K562 (cell line): ENCODE data around the gene BCL3. TPM values are rescaled to one million over a fixed set of nuclear protein-coding genes. Genes with fewer than 3 reads are reported as not detected.

Experiments used
- ATAC-seq: fragments of 200-7000 bp; cut with Tn5 transposase; 3 replicates; pipeline ENCODE4 v1.9.1; 2020; ENCODE audit warnings: moderate library complexity
- BruUV-seq: library from RNA; stranded (reverse); fragments of 400-500 nt; replicated peaks from 2 replicates; lab custom pipeline; 2021; lab: Mats Ljungman, UMichigan
- CTCF ChIA-PET: fragments of 300-600 bp; formaldehyde crosslinking; extraction: SDS; loops from one replicate; lab custom pipeline; 2021; ENCODE audit warnings: low intra/inter-chr PET ratio; lab: Yijun Ruan, JAX
- POLR2A ChIA-PET: fragments of 300-600, 350-650 bp; sonication (Branson Sonifier 250); formaldehyde crosslinking; extraction: SDS; loops from one replicate; lab custom pipeline; 2021; ENCODE audit warnings: antibody characterized with exemption, inconsistent platforms; lab: Yijun Ruan, JAX
- DNase-seq, 4 experiments: peaks; one replicate each; pipeline versions ENCODE4 v3.0.0 to v3.0.0-alpha.2; 2011 to 2018; ENCODE audit warnings: low spot score in 3 of 4, mixed read lengths in 3 of 4; ENCODE audit errors: extremely low read depth in 1 of 4
- FAIRE-seq: peaks from 2 replicates; lab custom pipeline; 2011; peaks lifted over from hg19 to GRCh38; lab: Jason Lieb, UNC
- H2AFZ ChIP-seq: 2 replicates; pipeline ENCODE4 v1.6.0; 2011; ENCODE audit warnings: low read depth, low read length, control low read depth, inconsistent platforms
- H3K27ac ChIP-seq: fragments of 200-600 bp; 3 replicates; pipeline ENCODE4 v1.8.0; 2011; ENCODE audit warnings: low read depth, mild to moderate bottlenecking, control low read depth, inconsistent platforms, low read length, moderate library complexity, mixed read lengths; ENCODE audit errors: extremely low read depth
- H3K27me3 ChIP-seq, 2 experiments: fragments of 300-600 bp in 1 of 2; 2 replicates in 1 of 2; 3 replicates in 1 of 2; pipeline versions ENCODE4 v1.6.0 to v1.8.0; 2011; ENCODE audit warnings: inconsistent platforms in 2 of 2, low read length in 2 of 2, mild to moderate bottlenecking in 1 of 2, mixed read lengths in 1 of 2, moderate library complexity in 1 of 2; ENCODE audit not compliant: control insufficient read depth in 2 of 2, insufficient read depth in 2 of 2
- H3K36me3 ChIP-seq: fragments of 300-600 bp; 3 replicates; pipeline ENCODE4 v1.8.0; 2011; ENCODE audit warnings: mild to moderate bottlenecking, low read length, inconsistent platforms; ENCODE audit not compliant: control insufficient read depth, insufficient read depth
- H3K4me1 ChIP-seq, 2 experiments: fragments of 200-600 bp in 1 of 2; replicated peaks in 1 of 2; 2 replicates in 1 of 2; 3 replicates in 1 of 2; pipeline versions ENCODE4 v1.5.1 to v1.8.0; 2011; ENCODE audit warnings: inconsistent platforms in 2 of 2, low read length in 2 of 2, mild to moderate bottlenecking in 1 of 2, mixed read lengths in 1 of 2, moderate library complexity in 1 of 2; ENCODE audit not compliant: control insufficient read depth in 2 of 2, insufficient read depth in 2 of 2
- H3K4me2 ChIP-seq: 2 replicates; pipeline ENCODE4 v1.6.1; 2011; ENCODE audit warnings: low read length, control low read depth, inconsistent platforms, mixed read lengths; ENCODE audit not compliant: insufficient read depth
- H3K4me3 ChIP-seq: fragments of 200-600 bp; sonication (generic), shearing (Covaris generic); 2 replicates; pipeline ENCODE4 v1.5.1; 2016; ENCODE audit warnings: control low read depth, inconsistent platforms
- H3K79me2 ChIP-seq: fragments of 200-600 bp; 3 replicates; pipeline ENCODE4 v1.8.0; 2011; ENCODE audit warnings: low read length, inconsistent platforms; ENCODE audit not compliant: control insufficient read depth, insufficient read depth
- H3K9ac ChIP-seq, 2 experiments: 2 replicates each; pipeline versions ENCODE4 v1.6.0 to v1.6.1; 2011; ENCODE audit warnings: low read depth in 2 of 2, low read length in 2 of 2, control low read depth in 1 of 2, inconsistent platforms in 1 of 2, mild to moderate bottlenecking in 1 of 2, mixed read lengths in 1 of 2; ENCODE audit not compliant: insufficient read depth in 1 of 2
- H3K9me1 ChIP-seq: one replicate; pipeline ENCODE4 v1.6.0; 2011; ENCODE audit warnings: inconsistent platforms, mild to moderate bottlenecking, low read length, moderate library complexity; ENCODE audit not compliant: control insufficient read depth, insufficient read depth
- H3K9me3 ChIP-seq: replicated peaks from 2 replicates; pipeline ENCODE4 v1.5.1; 2011; ENCODE audit warnings: low read depth, low read length, inconsistent platforms; ENCODE audit not compliant: control insufficient read depth, insufficient read depth
- H4K20me1 ChIP-seq: replicated peaks from 2 replicates; pipeline ENCODE4 v1.6.1; 2011; ENCODE audit warnings: low read length, inconsistent platforms, mixed read lengths; ENCODE audit not compliant: control insufficient read depth, insufficient read depth
- ATF7 ChIP-seq: fragments of 450-650 bp; IDR thresholded peaks from 2 replicates; pipeline ENCODE4 v1.7.1; 2014; ENCODE audit warnings: mild to moderate bottlenecking, moderate library complexity
- BRD4 ChIP-seq: fragments of 200-600 bp; sonication (generic); IDR thresholded peaks from 2 replicates; pipeline ENCODE4 v1.6.1; 2017; ENCODE audit warnings: inconsistent platforms
- FOXK2 ChIP-seq, 2 experiments: fragments of 450-650 bp; IDR thresholded peaks in 1 of 2; conservative IDR thresholded peaks in 1 of 2; 2 replicates each; pipeline ENCODE4 v1.6.1; 2016; ENCODE audit warnings: low read depth in 2 of 2, mild to moderate bottlenecking in 1 of 2
- RBM14 ChIP-seq: fragments of 200-400 bp; formaldehyde crosslinking; IDR thresholded peaks from 2 replicates; pipeline ENCODE4 v1.6.1; 2018; ENCODE audit warnings: low read depth, mild to moderate bottlenecking, low read length, moderate library complexity, borderline replicate concordance; ENCODE audit not compliant: insufficient read depth
- RBM25 ChIP-seq: fragments of 200-400 bp; formaldehyde crosslinking; IDR thresholded peaks from 2 replicates; pipeline ENCODE4 v1.6.1; 2018; ENCODE audit warnings: low read length, low read depth, moderate library complexity; ENCODE audit not compliant: severe bottlenecking
- SIRT6 ChIP-seq: IDR thresholded peaks from one replicate; pipeline ENCODE4 v1.6.1; 2012; ENCODE audit warnings: low read depth, mild to moderate bottlenecking, control low read depth, inconsistent platforms, low read length, moderate library complexity
- ZFP30 ChIP-seq: fragments of 250-450 bp; sonication (Bioruptor Pico); IDR thresholded peaks from 2 replicates; pipeline ENCODE4 v1.8.0; 2022; ENCODE audit warnings: moderate library complexity, mild to moderate bottlenecking, inconsistent platforms, borderline replicate concordance
- ZFPM2 ChIP-seq: fragments of 250-450 bp; sonication (Bioruptor Pico); IDR thresholded peaks from 2 replicates; pipeline ENCODE4 v1.5.1; 2022; ENCODE audit warnings: mild to moderate bottlenecking
- ZNF121 ChIP-seq: sonication (generic); formaldehyde crosslinking; conservative IDR thresholded peaks from 2 replicates; pipeline ENCODE4 v1.8.0; 2022; ENCODE audit warnings: missing genetic modification reagents
- ZNF354B ChIP-seq: fragments of 250-450 bp; sonication (Bioruptor Pico); IDR thresholded peaks from 2 replicates; pipeline ENCODE4 v1.4.0; 2020
- ZNF551 ChIP-seq: fragments of 250-450 bp; sonication (Bioruptor Pico); IDR thresholded peaks from 2 replicates; pipeline ENCODE4 v1.5.0; 2021; ENCODE audit warnings: mild to moderate bottlenecking, moderate library complexity
- WGBS: fragments of 100-300 bp; shearing (Covaris generic); methylation state at CpG from one replicate; pipeline ENCODE4 v1.1.6; 2016; ENCODE audit warnings: low coverage, mixed read lengths; ENCODE audit not compliant: insufficient coverage; ENCODE audit errors: missing lambda C conversion rate; 5-methylcytosine and 5-hydroxymethylcytosine counted together
- in situ Hi-C: fragments of 300-500 bp; cut with MboI; formaldehyde crosslinking; loops from 4 replicates; pipeline ENCODE4 v1.15.0; 2018; ENCODE audit warnings: inconsistent platforms, mixed read lengths
- intact Hi-C: fragments of 100-400 bp; cut with micrococcal nuclease; formaldehyde crosslinking; loops from 2 replicates; pipeline ENCODE4 v1.14.2; 2022
- polyA plus RNA-seq, 8 experiments: library from polyadenylated mRNA; depleted of rRNA in 4 of 8; stranded (reverse) in 5 of 8; unstranded in 3 of 8; fragments of >200 nt; fragmentation: Nextera tagmentation in 2 of 8; fragmentation: Illumina TruSeq in 1 of 8; extraction: Ambion mirVana in 2 of 8; extraction: Trizol in 1 of 8; gene quantifications; 2 replicates each; pipeline versions ENCODE4 v1.2.1 to v1.2.3, GENCODE V29; 2011 to 2014; ENCODE audit warnings: inconsistent platforms in 1 of 8, missing spikeins in 1 of 8
- total RNA-seq, 7 experiments: library from RNA; depleted of rRNA in 6 of 7; stranded (reverse); fragments of >200 nt in 6 of 7; fragmentation: Illumina TruSeq in 2 of 7; extraction: Trizol in 2 of 7; gene quantifications; 2 replicates each; pipeline versions ENCODE4 v1.2.1 to v1.2.3, GENCODE V29; 2011 to 2021; ENCODE audit warnings: low replicate concordance in 1 of 7

The BCL3 gene
- total and polyA plus RNA-seq, 9 of the 15 experiments (the other 6 are each of a cell fraction or from before 2014, with no cell fraction given): 0.03 to 2.4 (median 0.50) TPM; not detected in 1

DNA sequence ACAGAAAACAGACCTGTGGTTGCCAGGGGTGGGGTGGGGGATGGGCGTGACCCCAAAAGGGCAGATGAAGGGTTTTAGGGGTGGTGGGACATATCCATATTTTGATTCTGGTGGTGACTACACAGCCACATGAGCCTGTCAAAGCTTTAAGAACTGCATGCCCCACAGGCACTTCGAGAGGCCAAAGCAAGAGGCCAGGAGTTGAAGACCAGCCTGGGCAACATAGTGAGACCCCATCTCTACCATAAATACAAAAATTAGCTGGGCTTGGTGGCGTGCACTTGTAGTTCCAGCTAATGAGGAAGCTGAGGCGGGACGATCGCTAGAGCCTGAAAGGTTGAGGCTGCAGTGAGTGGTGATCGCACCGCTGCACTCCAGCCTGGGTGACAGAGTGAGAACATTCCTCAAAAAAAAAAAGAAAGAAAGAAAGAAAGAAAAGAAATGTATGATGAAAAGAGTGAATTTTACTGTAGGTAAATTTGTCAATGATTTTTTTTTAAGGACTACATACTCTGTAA is 18.9 kb upstream of the BCL3 start:
- no TSS peak for BruUV-seq
- CTCF ChIA-PET: no interaction called here
- POLR2A ChIA-PET: no interaction called here

GRCh38 chr19:44731081-44731480 is 17.4 kb upstream of the BCL3 start:
- WGBS: 55% methylated on average over 5 of the region's 5 CpGs
- no peak overlapping the region for H3K27ac ChIP-seq
- no peak for DNase-seq
- no peaks in the 10 kb centered on the region for H3K36me3 ChIP-seq
- no peaks in the 10 kb centered on the region for H3K27me3 ChIP-seq
- no peaks in the 10 kb centered on the region for H3K9me1 ChIP-seq
- no peaks in the 10 kb centered on the region for H3K9me3 ChIP-seq
- FAIRE-seq: no peak
- CTCF ChIA-PET: no interaction called here
- BruUV-seq: no TSS peak
- no peaks in the 10 kb centered on the region for H4K20me1 ChIP-seq
- H3K9ac ChIP-seq: no peak overlapping the region
- intact Hi-C loops (no loop called here), in situ Hi-C loops (no loop called here)
- no peak overlapping the region for H2AFZ ChIP-seq
- no peak overlapping the region for H3K4me2 ChIP-seq
- TF ChIP-seq ZFP30 (CRISPR knock-in tag) (no peak), RBM14 (no peak), ZNF551 (no peak), SIRT6 (no peak), ATF7 (no peak), ZFPM2 (CRISPR knock-in tag) (no peak), FOXK2 (conservative IDR thresholded peaks at IDR 0.05 in 1 of 2, IDR thresholded peaks at IDR 0.05 in 1 of 2; ENCODE audit: low read depth in 2 of 2) (no peak), BRD4 (no peak)
- ATAC-seq: no peak
- no peaks in the 10 kb centered on the region; a peak in 1 of 5 replicates for H3K4me1 ChIP-seq
- POLR2A ChIA-PET: interaction anchor here (0.5 to 1.7 kb wide), 4 partner anchors 9 to 960 kb away, joined by 3 to 5 read pairs (median 3); partner anchors contain the start of gene CLASRP
- no peak overlapping the region for H3K4me3 ChIP-seq
- no peaks in the 10 kb centered on the region for H3K79me2 ChIP-seq

More for the DNA sequence above, 18.9 kb upstream of the BCL3 start:
- DNase-seq (no peak), ATAC-seq (no peak), FAIRE-seq (no peak)
- H3K36me3 ChIP-seq: no peaks in the 10 kb centered on the region
- H3K4me1 ChIP-seq: peaks cover 7 to 12% of the 10 kb centered on the region in 2 experiments; a peak in 4 of 5 replicates
- no peaks in the 10 kb centered on the region for H3K9me3 ChIP-seq
- H3K4me3 ChIP-seq: no peak overlapping the region
- H3K9ac ChIP-seq: no peak overlapping the region
- WGBS: 40% methylated on average over 8 of the region's 8 CpGs
- no peaks in the 10 kb centered on the region for H3K27me3 ChIP-seq
- no peaks in the 10 kb centered on the region for H3K79me2 ChIP-seq
- no peak overlapping the region for H2AFZ ChIP-seq
- in situ Hi-C loops (no loop called here), intact Hi-C loops (no loop called here)
- no peaks in the 10 kb centered on the region for H3K9me1 ChIP-seq
- H3K4me2 ChIP-seq: no peak overlapping the region
- no peak for TF ChIP-seq ZNF354B (CRISPR knock-in tag)
- peak; percentile 82 for TF ChIP-seq ZNF121 (CRISPR knock-in tag)
- peak; percentile 45 for TF ChIP-seq RBM25
- H3K27ac ChIP-seq: no peak overlapping the region
- no peaks in the 10 kb centered on the region for H4K20me1 ChIP-seq
